Stomach (tissue), 9 donors: Measurements from ENCODE around the gene FAM72B. TPM values are rescaled to one million over a fixed set of nuclear protein-coding genes. Genes with fewer than 3 reads are reported as not detected.
"Not testable (repeated sequence)": the region's sequence is repeated elsewhere in the genome, so short reads cannot be mapped to it uniquely, and the experiment has no call there.

Experiments used
- DNase-seq, 2 donors: peaks; one replicate each; pipeline versions ENCODE4 v3.0.0 to v3.0.0-alpha.2; 2013 to 2019
- H3K27ac ChIP-seq, 5 donors: fragments of 200-600 bp in 4 of 5; sonication (generic) in 4 of 5; one replicate each; pipeline ENCODE4 v1.5.1; 2013 to 2019; ENCODE audit warnings: mild to moderate bottlenecking in 1 of 5, moderate library complexity in 1 of 5
- H3K27me3 ChIP-seq, 3 donors: fragments of 200-600 bp; sonication (generic); one replicate each; pipeline ENCODE4 v1.5.1; 2017 to 2019; ENCODE audit warnings: mixed run types in 1 of 3
- H3K36me3 ChIP-seq, 4 donors: fragments of 200-600 bp; sonication (generic); 1 replicate in 3 of 4; 2 replicates in 1 of 4; pipeline ENCODE4 v1.5.1; 2016 to 2019
- H3K4me1 ChIP-seq, 4 donors: fragments of 200-600 bp; sonication (generic); one replicate each; pipeline ENCODE4 v1.5.1; 2016 to 2019
- H3K4me3 ChIP-seq, 4 donors: fragments of 200-600 bp; sonication (generic) in 3 of 4; one replicate each; pipeline ENCODE4 v1.5.1; 2016 to 2019; ENCODE audit warnings: mild to moderate bottlenecking in 1 of 4
- H3K9me3 ChIP-seq, 4 donors: fragments of 200-600 bp; sonication (generic); one replicate each; pipeline ENCODE4 v1.5.1; 2016 to 2019
- CTCF ChIP-seq, 7 experiments: fragments of 450-650 bp in 4 of 7; fragments of 200-600 bp in 3 of 7; sonication (generic) in 3 of 7; IDR thresholded peaks; one replicate each; pipeline ENCODE4 v1.5.1; 2016 to 2019; ENCODE audit warnings: antibody characterized with exemption in 7 of 7, control low read depth in 2 of 7, mild to moderate bottlenecking in 1 of 7
- WGBS, 5 donors: extraction: QIAGEN DNeasy Blood & Tissue Kit in 3 of 5; methylation state at CpG; one replicate each; pipeline versions ENCODE4 v1.1.5 to v1.1.7; 2013 to 2018; 5-methylcytosine and 5-hydroxymethylcytosine counted together
- intact Hi-C: fragments of 100-400 bp; cut with DNase I; formaldehyde crosslinking; loops from one replicate; pipeline ENCODE4 v1.15.1; 2023; ENCODE audit warnings: low total_unique reads
- polyA plus RNA-seq, 3 donors: library from polyadenylated mRNA; stranded (reverse); fragments of 200-250 nt; gene quantifications; one replicate each; pipeline ENCODE4 v1.2.3, GENCODE V29; 2013
- total RNA-seq, 5 donors: library from RNA; depleted of rRNA; stranded (reverse); fragments of >200 nt; gene quantifications; one replicate each; pipeline versions ENCODE4 v1.1.0 to v1.2.3, GENCODE V29; 2014 to 2016
- donor health status: healthy with polysubstance abuse.
- donor health status: Bipolar disorder and iron deficiency.
- donor health status: healthy.

FAM72B gene
- total and polyA plus RNA-seq, 8 donors: 0.46 to 1.5 (median 1.4) TPM; not detected in 4

GRCh38 chr1:121148489-121149190, 35.5 kb downstream of the FAM72B start:
- peak in 1 of 7 experiments; percentile 18 for TF ChIP-seq CTCF (IDR thresholded peaks at IDR 0.05)

GRCh38 chr1:121140393-121140792, 43.7 kb downstream of the FAM72B start:
- not testable (repeated sequence) for DNase-seq, H3K9me3 ChIP-seq
- no CpG with 5 or more reads among the region's 6 CpGs for WGBS, 5 donors

More at GRCh38 chr1:121148489-121149190, 35.5 kb downstream of the FAM72B start:
- H3K27me3 ChIP-seq, H3K27ac ChIP-seq, H3K36me3 ChIP-seq, H3K9me3 ChIP-seq, DNase-seq, H3K4me1 ChIP-seq, intact Hi-C loops, H3K4me3 ChIP-seq: not testable (repeated sequence)
- 0% methylated on average over 1 to 2 of the region's 9 CpGs for WGBS, 5 donors

GRCh38 chr1:121131494-121131893, 52.6 kb downstream of the FAM72B start:
- DNase-seq, H3K9me3 ChIP-seq, intact Hi-C loops, H3K36me3 ChIP-seq, H3K27me3 ChIP-seq, H3K4me3 ChIP-seq, H3K4me1 ChIP-seq, H3K27ac ChIP-seq: not testable (repeated sequence)
- no CpG with 5 or more reads among the region's 1 CpG for WGBS, 5 donors

More at GRCh38 chr1:121140393-121140792, 43.7 kb downstream of the FAM72B start:
- intact Hi-C loops, H3K27ac ChIP-seq, H3K27me3 ChIP-seq, H3K4me1 ChIP-seq, H3K4me3 ChIP-seq, H3K36me3 ChIP-seq: not testable (repeated sequence)

GRCh38 chr1:121118480-121118824, 65.7 kb downstream of the FAM72B start:
- H3K4me1 ChIP-seq, H3K27me3 ChIP-seq, intact Hi-C loops, H3K9me3 ChIP-seq, H3K36me3 ChIP-seq: not testable (repeated sequence)
- Histone ChIP-seq H3K4me3 (peak overlapping the region; percentile 32 to 42 (median 38)), H3K27ac (peak overlapping the region; percentile 46 to 85 (median 73))
- DNase-seq: peak in 1 of 2 donors; percentile 18
- 16 to 27% (median 21%) methylated on average over 2 to 12 of the region's 20 CpGs; no CpG with 5 or more reads in 2 of the 5 donors for WGBS, 5 donors

Other genes with a start within 250 kb of the FAM72B start
- gene SRGAP2C, start 635 bp upstream of the FAM72B start, total RNA-seq: 10 to 100 TPM in 2 of 5 donors, 1 to 10 TPM in 3; 2.3 to 17.6 (median 7.6) TPM
- gene SRGAP2C, start 635 bp upstream of the FAM72B start, polyA plus RNA-seq: 1 to 10 TPM; 2.7 to 2.9 (median 2.9) TPM